NAMALWA (cell line): ENCODE measurements around the gene ZNF384.
A peak's percentile ranks its signal among the peaks of the same experiment; 100 is the strongest.

Source experiments
- DNase-seq: peaks from one replicate; pipeline ENCODE4 v3.0.0-alpha.2; 2015; ENCODE audit warnings: low spot score

Gene ZNF384

GRCh38 chr12:6699259-6699988, 10.2 kb upstream of the ZNF384 start:
- DNase-seq: no peak

- DNase-seq: no peak
These were observed 9.3 kb upstream of the ZNF384 start for GRCh38 chr12:6698352-6699046.

DNA sequence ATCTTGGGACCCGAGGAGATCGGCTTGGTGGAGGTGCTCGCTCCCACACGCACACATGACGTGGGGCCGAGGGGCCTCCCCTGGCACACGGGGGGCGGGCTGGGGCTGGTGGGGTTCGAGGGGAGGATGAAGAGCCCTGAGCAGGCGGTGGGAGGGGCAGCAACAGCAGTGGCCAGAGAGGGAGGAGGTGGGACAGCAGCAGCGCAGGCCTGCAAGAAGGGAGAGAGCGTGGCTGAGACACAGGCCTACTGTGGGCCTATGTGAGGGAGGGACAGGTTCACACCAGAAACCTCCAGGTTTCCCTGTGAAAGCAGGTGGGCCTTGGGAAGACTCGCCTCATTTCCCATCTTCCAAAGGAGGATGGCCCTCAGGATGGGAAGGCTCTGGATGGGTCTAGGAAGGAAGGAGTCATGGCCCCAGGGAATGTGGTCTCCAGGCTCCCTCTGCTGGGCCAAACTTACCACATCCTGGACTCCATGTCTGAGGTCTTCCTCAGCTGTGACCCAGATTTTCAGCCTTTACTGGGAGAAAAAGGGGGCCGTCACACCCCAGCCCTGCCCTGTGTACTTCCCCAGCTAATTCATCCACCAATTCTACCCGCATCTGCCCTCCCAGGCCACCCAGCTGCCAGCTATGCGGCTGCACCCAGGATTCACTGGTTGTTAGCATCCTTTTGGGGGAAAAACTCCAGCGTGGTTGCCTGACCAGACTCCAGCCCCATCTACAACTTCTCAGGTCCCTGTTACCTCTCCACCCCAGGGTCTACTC, 8.6 kb upstream of the ZNF384 start:
- peak; percentile 49 for DNase-seq

- DNase-seq: peak; percentile 97
These were observed 7.8 kb upstream of the ZNF384 start for GRCh38 chr12:6696690-6697583.

GRCh38 chr12:6695313-6696045, 6.3 kb upstream of the ZNF384 start:
- peak; percentile 50 for DNase-seq

DNA sequence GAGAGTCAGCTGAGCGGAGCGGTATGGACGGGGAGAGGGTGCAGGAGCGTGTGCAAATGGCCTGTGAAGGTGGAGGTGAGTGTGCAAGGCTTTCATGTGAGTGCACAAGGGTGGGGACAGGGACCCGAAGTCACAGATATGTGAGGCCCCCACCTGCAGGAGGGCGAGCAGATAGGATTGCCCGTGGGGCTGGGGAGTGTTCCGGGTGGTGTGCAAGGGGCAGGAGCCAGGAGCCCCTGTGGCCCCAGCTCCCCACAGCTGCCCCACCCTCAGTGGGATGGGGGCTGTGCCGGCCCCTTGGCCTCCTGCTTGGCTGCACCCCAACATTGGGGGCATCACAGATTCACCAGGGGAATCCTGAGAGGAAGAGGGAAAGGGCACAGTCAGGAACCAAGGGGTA, 5.5 kb upstream of the ZNF384 start:
- no peak for DNase-seq

DNA sequence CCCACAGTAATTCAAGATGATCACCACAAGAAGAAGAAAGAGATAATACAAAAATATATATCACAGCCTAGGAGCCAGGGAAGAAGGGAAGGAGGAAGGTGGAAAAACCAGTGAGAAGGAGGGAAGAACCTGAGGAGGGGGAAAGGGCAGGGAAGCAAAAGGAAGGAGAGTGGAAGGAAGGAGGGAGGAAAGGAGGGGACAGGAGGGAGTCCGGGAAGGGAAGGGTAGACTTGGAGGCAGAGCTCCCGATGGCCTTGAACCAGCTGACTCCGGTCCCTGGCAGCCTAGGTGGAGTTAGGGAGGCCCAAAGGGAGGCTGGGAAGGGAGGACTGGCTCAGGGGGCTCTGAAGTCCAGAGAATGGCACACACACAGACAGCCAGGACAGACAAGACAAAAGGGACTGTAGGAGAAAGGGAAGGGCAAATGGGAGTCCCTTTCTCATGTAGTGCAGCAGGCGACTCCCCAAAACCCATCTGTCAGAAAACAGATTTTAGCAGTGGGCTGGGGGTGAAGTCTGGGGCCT, 4.7 kb upstream of the ZNF384 start:
- no peak for DNase-seq

GRCh38 chr12:6692888-6693287, 3.7 kb upstream of the ZNF384 start:
- DNase-seq: no peak

GRCh38 chr12:6691473-6691872, 2.3 kb upstream of the ZNF384 start:
- no peak for DNase-seq

GRCh38 chr12:6688543-6688998, 604 bp downstream of the ZNF384 start:
- DNase-seq: peak; percentile 82

DNA sequence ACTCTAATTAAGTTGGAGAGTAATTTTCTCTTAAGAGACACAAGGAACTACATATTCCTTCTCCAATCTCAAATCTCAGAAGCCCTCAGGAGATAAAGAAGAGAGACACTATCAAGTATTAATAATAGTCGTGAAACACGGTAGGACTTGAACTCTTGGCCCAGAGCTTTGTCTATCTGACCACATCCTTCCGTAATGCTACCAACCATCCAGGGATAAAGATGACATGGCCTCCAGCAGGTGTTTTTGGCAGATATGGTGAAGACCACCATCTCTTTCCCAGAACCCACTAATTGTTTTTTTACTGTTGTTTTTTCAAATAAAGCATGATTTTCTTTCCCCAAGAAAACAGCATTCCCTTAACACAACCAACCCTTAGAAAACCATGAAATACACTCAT, 3.4 kb downstream of the ZNF384 start:
- no peak for DNase-seq

- DNase-seq: peak; percentile 74
These were observed 4.6 kb downstream of the ZNF384 start for GRCh38 chr12:6684609-6685008.

DNA sequence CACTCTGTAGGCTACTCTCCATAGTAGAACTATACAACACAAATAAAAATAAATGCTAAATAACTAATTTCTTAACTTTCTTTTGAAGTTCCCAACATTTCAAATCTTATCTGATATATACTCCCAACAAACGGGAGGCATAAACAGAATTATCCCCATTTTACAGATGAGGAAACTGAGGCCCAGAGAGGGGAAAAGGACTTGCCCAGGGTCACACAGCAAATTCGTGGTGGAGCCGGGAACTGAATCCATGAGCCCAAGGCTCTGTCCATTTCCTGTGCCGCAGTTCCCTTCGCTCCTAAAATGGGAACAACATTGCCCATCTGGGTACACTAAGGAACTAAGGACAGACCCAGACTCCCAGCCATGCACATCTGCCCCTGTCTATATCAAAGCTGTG, 12.2 kb downstream of the ZNF384 start:
- no peak for DNase-seq

- no peak for DNase-seq
These were observed 17.0 kb downstream of the ZNF384 start for GRCh38 chr12:6672143-6672542.

DNA sequence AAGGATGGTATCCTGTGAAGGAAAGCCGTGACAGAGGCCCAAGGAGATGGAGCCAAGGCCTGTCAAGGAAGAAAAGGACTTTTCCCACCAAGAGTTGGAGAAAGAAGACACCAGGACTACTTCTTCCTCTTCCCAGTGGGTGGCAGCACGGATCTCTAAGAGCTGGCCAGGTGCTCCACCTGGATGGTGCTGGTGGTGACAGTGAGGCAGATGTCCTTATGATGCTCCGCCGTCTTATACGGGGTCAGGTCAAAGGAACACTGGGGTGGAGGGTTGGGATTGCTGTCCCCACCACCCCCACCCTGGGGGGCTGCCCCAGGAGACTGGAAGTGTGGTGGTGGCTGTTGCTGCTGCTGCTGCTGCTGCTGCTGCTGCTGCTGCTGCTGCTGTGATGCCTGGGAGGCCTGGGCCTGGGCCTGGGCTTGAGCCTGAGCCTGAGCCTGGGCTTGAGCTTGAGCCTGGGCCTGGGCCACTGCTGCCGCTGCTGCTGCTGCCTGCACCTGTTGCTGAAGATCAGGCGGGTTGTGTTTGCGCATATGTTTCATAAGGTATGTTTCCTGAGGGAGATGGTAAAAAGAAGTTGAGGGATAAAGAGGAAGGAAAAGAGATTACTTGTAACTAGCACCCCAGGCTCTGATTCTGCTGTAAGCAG, 21.5 kb downstream of the ZNF384 start:
- DNase-seq: no peak

DNA sequence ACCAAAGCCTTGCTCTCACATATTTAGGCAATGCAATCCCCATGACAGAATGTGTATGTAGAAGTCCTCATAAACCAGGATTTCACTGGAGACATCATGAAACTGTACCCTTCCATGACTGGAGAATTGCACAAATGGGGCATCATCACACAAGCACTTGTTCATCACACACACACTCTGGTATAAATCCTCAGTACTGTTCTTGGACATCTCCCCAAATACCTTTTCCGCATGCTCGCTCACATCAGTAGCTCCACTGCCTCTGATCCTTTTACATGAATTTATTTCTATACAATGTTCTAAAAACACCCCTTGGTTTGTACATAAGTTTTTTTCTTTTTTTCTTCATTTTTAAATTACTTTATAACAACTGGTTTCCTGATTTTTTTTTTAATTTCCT, 23.0 kb downstream of the ZNF384 start:
- DNase-seq: no peak

- no peak for DNase-seq
These were observed 24.3 kb downstream of the ZNF384 start for GRCh38 chr12:6664902-6665301.

GRCh38 chr12:6662906-6663742, 26.1 kb downstream of the ZNF384 start, which contains the start of gene ING4:
Gene ING4 (minus strand): TSS chr12:6663119. CDS start chr12:6663101, 18 bp downstream.
- DNase-seq: peak; percentile 100

DNA sequence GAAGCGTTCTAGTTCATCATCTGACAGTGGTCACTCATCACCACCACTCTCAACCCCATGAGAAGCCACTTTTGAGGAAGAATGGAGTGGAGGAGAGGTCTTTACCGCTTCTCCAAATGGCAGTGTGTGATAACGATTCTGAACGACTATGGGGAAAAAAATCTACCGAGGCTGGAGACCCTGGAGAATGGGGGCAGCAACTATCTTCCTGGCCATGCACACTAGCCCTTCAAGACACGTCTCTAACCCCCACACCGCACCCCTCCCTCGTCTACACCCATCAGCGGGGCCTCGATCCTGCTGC, 26.6 kb downstream of the ZNF384 start:
- DNase-seq: no peak

DNA sequence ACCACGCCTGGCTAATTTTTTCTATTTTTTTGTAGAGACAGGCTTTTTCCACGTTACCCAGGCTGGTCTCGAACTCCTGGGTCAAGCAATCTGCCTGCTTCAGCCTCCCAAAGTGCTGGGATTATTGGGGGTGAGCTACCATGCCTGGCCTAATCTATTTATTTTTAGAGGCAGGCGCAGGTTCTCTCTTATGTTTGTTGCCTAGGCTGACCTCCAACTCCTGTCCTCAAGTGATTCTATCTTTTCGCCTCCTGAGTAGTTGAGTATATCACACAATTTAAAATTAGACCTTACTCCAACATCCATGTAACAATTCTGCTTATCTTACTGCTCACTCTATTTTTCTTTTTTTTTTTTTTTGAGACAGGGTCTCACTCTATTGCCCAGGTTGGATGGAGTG, 35.2 kb downstream of the ZNF384 start:
- no peak for DNase-seq
